GM12873 (cell line): ENCODE results near the gene OR8B2.

Experiments
- TF ChIP-seq, protein P1 (sequence below): IDR thresholded peaks from 2 replicates; pipeline ENCODE4 v1.5.1; 2012; ENCODE audit warnings: low read depth, mild to moderate bottlenecking, moderate library complexity, low read length, control low read depth; ENCODE audit not compliant: insufficient read depth; ENCODE audit errors: missing control alignments

The OR8B2 gene

GRCh38 chr11:124344346-124344745, 40.0 kb downstream of the OR8B2 start:
- TF ChIP-seq, protein P1, sequence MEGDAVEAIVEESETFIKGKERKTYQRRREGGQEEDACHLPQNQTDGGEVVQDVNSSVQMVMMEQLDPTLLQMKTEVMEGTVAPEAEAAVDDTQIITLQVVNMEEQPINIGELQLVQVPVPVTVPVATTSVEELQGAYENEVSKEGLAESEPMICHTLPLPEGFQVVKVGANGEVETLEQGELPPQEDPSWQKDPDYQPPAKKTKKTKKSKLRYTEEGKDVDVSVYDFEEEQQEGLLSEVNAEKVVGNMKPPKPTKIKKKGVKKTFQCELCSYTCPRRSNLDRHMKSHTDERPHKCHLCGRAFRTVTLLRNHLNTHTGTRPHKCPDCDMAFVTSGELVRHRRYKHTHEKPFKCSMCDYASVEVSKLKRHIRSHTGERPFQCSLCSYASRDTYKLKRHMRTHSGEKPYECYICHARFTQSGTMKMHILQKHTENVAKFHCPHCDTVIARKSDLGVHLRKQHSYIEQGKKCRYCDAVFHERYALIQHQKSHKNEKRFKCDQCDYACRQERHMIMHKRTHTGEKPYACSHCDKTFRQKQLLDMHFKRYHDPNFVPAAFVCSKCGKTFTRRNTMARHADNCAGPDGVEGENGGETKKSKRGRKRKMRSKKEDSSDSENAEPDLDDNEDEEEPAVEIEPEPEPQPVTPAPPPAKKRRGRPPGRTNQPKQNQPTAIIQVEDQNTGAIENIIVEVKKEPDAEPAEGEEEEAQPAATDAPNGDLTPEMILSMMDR, result no peak

DNA sequence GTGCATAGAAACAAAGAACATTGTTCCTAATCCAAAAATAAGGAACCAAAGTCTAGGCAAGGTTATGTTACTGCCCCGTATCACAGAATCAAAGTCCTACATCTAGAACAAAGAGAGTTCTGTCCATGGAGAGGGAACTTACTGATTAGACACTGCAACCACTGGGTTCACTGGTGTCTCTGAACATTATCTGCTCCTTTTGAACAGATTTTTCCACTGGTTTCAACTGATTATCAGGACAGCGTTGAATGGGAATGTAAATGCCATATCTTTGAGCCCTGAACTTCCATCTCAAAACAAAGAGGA, 44.2 kb downstream of the OR8B2 start:
- TF ChIP-seq, protein P1, result no peak

GRCh38 chr11:124339396-124340141, 44.7 kb downstream of the OR8B2 start:
- TF ChIP-seq, protein P1, result no peak
